ENCODE data around the gene PPARA.

PPARA gene

DNA sequence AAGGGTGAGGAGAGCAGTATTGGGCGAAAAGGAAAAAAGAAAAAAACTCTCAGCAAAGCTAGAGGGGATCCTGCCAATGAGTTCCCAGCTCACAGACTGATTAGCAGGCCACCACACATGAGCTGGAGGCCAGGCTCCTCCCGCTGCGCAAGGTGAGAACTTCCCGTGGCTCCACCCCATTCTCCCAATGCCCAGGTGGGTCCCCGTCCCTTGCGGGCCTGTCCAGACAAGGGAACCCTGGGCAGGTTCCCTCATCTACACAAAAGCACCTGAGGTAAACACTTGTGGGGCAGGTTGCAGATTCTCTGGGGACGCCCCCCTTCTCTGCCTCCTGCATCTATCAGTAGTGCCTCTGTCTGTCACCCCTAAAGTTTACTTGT lies 53.3 kb downstream of the PPARA start:
- no peak for DNase-seq (ENCODE audit: low read depth, low spot score)

DNA sequence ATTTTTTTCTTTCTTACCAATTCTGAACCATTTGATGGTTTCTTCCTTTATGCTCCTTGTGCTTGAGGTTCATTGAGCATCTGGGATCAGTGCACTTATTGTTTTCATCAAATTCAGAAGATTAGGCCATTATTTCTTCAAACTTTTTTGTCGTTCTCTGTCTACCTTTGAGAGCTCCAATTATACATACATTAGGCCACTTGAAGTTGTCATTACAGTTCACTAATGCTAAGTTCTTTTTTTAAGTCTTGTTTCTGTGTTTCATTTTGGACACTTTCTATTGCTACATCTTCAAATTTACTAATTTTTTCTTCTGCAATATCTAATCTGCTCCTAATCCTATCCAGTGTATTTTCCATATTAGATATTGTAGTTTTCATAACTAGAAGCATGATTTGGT lies 58.9 kb downstream of the PPARA start:
- DNase-seq (ENCODE audit: low read depth, low spot score), result no peak

DNA sequence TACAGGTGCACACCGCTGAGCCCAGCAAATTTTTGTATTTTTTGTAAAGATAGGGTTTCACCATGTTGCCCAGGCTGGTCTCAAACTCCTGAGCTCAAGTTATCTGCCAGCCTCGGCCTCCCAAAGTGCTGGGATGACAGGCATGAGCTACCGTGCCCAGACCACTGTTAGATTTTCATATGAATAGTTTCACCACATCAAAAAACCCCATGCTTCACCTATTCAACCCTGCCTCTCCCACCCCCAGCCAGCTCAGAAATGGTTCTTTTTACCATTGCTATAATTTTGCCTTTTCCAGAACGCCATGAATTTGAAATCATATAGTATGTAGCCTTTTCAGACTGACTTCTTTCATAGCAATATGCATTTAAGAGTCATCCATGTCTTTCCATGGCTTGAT lies 61.9 kb downstream of the PPARA start:
- no peak for DNase-seq (ENCODE audit: low read depth, low spot score)

DNA sequence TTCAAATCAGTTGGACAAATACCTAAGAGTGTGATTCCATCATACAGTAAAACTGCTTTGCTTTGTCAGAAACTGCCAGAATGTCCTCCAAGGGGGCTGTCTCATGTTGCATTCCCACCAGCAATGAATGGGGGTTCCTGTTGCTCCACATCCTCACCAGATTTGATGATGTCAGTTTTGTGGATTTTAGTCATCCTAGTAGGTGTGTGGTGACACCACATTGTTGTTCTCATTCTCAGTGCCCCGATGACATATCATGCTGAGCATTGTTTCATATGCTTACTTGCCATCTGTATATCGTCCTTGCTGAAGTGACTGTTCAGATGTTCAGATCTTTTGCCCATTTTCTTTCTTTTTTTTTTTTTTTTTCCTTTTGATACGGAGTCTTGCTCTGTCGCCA lies 62.7 kb downstream of the PPARA start:
- DNase-seq (ENCODE audit: low read depth, low spot score), result no peak

DNA sequence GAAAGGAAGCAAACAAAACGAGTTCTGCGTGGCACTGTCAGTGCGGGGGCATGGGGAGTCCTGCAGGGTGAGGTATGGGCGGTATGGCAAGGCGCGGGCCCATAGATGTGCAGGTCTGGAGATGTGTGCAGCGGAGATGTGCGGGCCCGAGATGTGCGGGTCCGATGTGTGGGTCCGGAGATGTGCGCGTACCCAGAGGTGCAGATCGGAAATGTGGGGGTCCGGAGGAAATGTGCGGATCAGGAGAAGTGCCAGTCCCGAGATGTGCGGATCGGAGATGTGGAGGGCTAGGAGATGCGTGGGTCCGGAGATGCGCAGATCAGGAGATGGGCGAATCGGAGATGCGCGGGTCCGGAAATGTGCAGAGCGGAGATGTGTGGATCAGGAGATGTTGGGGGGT lies 63.8 kb downstream of the PPARA start:
- no peak for DNase-seq (ENCODE audit: low read depth, low spot score)

DNA sequence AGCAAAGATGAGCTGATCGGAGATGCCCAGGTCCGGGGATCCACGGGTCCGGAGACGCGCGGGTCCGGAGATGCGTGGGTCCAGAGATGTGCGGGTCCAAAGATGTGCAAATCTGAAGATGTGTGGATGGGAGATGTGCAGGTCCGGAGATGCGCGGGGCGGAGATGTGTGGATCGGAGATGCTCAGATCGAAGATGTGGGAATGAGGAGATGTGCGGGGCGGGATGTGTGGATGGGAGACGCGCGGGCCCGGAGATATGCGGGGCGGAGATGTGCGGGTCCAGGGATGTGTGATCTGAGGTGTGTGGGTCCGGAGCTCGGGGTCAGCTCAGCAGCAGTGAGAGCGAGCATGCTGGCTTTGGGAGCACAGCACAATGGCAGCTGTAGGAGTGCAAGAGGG lies 64.3 kb downstream of the PPARA start:
- no peak for DNase-seq (ENCODE audit: low read depth, low spot score)

DNA sequence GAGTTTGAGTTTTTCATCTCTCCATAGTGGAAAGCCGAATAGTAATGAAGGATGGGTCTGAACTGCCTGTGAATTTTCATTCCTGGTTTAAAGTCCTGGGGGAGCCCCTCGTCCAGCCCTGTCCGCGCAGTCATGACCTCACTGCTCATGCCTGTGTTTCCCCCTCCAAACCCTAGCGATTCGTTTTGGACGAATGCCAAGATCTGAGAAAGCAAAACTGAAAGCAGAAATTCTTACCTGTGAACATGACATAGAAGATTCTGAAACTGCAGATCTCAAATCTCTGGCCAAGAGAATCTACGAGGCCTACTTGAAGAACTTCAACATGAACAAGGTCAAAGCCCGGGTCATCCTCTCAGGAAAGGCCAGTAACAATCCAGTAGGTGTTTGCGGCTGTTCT lies 69.3 kb downstream of the PPARA start:
- no peak for DNase-seq (ENCODE audit: low read depth, low spot score)

DNA sequence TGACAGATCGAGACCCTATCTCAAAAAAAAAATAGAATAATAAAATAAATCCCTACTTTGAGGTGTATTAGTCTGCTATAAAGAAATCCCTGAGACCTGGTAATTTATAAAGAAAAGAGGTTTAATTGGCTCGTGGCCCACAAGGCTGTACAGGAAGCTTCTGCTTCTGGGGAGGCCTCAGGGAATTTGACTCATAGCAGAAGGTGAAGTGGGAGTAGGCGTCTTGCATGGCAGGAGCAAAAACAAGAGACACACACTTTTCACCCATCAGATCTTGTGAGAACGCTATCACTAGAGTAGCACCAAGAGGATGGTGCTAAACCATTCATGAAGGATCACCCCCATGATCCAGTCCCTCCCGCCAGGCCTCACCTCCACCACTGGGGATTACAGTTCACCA lies 70.6 kb downstream of the PPARA start:
- DNase-seq (ENCODE audit: low read depth, low spot score), result no peak

DNA sequence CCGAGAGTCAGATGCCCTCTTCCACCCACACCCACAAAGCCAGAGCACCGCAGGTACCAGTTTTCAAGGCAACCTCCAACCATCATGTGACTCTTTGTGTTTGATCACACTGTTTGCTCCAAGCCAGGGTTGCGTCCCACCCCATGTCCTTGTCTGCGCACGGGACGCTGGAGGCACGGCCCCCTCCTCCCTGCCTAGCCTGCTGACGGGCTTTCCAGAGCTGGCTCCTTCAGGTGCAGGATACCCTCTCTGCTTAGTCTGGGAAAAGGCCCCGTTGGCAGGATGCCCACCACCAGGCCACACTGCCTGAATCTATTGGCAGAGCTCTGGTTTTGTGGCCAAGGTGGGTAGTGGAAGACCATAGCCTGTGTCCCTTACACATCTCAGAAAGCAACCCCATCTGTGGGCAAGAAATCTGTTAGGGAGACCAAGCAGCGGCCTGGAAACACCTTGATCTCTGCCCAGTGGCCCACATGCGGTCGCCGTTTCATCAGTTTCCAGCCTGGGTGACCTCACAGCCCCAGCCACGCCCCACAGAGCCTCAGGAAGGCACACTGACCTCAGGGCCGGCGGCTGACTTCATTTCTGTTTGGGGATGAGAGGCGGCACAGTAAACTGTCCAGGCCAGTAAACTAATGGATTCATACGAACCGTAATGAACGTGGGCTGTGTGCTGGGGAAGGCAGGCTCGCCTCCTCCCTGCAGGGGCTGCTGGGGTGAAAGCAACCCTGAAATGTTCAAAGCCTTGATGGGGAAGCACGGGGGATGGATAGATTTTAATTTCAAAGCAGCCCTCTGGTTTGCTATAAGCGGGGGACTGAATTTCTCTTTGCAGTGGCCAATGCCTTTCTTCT lies 73.9 kb downstream of the PPARA start:
- DNase-seq (ENCODE audit: low read depth, low spot score), result no peak

DNA sequence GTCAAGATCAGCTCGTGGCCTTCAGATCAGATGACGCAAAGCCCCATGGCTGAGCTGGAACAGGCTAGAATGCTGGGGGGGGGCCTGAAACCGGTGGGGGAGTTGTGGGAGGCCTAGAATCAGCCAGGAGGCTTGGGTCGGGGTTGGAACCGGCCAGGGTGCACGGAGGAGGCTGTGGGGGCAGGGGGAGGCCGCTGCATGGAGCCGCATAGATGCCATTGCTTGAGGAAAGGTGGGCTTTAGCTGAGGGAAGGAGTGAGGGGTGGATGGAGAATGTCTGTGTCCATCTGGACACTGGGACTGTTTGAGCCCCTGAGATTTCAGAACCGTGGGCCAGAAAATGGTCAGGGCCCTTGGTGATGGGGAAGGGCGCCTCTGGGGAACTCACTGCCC lies 74.6 kb downstream of the PPARA start:
- no peak for DNase-seq (ENCODE audit: low read depth, low spot score)

DNA sequence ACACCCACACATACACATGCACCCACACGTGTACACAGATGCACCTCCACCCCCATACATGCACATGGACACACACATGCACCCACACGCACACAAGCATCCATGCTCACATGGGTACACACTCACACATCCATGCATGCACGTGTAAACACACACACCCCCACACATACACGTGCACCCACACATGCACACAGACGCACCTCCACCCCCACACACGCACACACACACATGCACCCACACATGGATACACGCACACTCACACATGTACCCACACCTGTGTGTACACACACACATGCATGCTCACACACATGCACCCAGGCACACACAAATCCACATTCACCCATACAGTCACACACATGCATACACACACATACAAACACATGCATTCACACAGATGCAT lies 75.3 kb downstream of the PPARA start:
- DNase-seq (ENCODE audit: low read depth, low spot score), result no peak

DNA sequence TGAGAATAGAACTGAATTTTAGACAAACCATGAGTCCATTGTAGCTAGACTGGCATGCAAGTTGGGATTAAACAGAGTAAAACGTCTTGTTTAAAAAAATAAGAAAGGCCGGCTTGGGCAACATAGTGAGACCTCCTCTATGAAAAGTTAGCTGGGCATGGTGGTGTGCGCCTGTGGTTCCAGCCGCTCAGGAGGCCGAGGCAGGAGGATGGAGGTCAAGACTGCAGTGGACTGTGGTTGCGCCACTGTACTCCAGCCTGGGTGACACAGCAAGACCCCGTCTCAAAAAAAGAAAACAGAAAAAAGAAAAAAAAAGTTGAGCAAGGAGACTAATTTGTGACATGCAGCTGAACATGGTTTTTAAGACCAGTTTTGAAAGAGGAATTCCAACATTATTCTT lies 76.3 kb downstream of the PPARA start:
- DNase-seq (ENCODE audit: low read depth, low spot score), result no peak

DNA sequence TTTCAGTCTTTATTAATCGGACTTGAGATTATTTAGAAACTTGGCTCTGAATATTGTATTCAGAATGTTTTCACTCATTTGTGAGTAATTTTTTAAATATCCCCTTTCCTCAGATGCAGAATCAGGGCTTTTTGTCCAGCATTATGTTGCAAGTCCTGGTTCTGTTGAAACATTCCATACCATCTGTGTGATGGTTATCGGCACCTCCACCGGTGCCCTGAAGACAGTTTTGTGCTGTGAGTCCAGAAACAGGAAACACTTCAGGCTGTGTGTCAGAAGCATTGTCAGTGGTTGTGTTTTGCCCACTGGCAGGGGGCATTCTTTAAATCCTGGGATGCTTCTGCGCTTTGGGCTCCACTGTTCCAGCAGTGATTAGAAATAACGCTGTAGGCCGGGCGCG lies 79.4 kb downstream of the PPARA start:
- no peak for DNase-seq (ENCODE audit: low read depth, low spot score)

DNA sequence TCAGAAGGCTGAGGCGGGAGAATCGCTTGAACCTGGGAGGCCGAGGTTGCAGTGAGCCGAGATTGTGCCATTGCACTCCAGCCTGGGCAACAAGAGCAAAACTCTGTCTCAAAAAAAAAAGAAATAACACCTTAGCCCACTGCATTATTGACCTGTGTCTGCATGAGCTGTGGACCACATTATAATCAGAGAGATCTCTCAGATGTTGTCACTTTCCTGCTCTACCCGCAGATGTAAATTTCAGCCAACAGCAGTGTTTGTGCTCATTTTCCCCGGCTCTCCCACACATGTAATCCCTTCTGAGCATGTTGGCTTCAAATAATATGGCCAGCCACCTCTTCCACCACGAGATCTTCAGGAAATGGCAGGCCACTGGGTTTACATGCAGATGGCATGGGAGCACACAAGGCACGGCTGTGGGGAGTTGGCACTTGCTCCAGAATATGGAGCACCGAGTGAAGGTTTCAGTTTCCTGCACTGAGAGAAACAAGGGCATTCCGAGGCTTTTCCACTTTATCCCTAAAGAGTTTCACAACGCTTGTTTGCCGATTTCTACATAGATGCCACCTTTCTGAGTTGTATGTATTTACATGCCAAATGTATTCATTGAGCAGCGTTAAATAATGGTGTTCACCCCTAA lies 80.1 kb downstream of the PPARA start:
- DNase-seq (ENCODE audit: low read depth, low spot score), result no peak

DNA sequence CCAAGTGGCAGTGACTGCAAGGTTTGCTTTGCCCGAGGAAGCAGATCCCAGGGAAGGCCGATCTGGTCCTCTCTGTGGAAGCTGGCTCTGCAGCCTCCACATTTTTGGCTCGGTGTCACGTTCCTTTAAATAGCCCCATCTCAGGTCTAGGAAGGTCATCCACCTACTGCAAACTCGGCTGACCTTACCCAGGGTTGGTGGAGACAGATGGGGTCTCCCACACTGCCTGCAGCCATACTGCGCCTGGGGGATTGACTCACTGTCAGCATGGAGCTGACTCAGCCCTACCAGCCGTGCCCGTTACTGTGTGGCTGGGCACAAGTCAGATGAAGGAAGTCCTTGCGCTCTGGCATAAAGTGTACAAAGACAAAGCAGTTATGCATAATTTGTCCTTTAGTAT lies 82.9 kb downstream of the PPARA start:
- peak; percentile 67 for DNase-seq (ENCODE audit: low read depth, low spot score)

DNA sequence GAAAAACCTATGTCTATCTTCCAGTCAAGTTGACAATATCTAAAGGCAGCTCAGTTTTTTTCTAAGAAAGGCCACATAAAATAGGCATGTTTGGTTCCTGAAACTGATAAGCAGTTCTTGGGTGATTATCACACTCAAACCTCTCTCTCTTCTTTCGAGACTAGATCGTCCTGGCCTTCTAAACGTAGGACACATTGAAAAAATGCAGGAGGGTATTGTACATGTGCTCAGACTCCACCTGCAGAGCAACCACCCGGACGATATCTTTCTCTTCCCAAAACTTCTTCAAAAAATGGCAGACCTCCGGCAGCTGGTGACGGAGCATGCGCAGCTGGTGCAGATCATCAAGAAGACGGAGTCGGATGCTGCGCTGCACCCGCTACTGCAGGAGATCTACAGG lies 84.6 kb downstream of the PPARA start:
- DNase-seq (ENCODE audit: low read depth, low spot score), result no peak

DNA sequence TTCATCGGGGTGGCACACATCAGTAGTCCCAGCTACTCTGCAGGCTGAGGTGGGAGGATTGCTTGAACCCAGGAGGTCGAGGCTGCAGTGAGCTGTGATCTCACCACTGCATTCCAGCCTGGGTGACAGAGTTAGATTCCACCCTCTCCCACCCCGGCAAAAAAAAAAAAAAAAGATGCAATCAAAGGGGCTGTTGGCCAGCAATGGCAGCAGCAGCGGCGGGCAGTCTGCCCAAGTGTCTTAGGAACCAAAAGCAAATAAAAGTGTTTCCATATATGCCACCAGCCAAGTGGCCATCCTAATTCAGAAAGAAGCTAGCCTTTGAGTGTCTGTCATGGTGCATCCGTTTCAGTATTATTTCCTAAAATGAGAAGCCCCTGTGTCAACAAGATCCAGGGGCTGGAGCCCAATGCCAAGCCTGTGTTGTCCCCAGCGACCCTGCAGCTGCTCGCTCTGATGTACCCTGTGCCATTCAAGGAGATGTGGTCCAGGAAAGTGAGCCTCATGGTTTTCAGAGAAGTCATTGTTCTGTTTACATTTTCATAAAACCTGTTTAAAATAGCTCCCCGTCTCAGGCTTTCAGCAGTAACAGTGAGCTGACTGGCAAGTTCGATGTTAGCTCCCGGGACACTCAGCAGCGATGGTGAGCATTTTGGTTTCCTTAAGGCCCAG lies 87.3 kb downstream of the PPARA start:
- no peak for DNase-seq (ENCODE audit: low read depth, low spot score)

DNA sequence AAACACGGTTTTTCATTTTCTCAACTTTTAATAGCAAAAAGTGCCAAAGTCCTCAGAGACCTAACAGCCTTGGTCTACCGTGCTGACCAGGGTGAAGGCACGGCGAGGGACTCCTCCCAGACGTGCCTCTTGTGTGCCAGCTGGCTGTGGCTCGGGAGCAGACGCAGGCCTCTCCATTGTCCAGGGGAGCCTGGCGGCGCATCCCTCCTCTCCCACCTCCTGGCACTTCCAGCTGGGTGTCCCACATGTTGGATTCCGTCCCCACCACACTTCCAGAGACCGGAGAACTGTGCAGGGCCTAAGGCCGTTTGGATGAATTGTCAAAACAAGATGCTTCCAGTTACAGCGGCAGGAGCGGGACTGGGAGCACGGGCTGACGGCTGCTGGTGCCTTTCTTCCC lies 88.2 kb downstream of the PPARA start:
- no peak for DNase-seq (ENCODE audit: low read depth, low spot score)

DNA sequence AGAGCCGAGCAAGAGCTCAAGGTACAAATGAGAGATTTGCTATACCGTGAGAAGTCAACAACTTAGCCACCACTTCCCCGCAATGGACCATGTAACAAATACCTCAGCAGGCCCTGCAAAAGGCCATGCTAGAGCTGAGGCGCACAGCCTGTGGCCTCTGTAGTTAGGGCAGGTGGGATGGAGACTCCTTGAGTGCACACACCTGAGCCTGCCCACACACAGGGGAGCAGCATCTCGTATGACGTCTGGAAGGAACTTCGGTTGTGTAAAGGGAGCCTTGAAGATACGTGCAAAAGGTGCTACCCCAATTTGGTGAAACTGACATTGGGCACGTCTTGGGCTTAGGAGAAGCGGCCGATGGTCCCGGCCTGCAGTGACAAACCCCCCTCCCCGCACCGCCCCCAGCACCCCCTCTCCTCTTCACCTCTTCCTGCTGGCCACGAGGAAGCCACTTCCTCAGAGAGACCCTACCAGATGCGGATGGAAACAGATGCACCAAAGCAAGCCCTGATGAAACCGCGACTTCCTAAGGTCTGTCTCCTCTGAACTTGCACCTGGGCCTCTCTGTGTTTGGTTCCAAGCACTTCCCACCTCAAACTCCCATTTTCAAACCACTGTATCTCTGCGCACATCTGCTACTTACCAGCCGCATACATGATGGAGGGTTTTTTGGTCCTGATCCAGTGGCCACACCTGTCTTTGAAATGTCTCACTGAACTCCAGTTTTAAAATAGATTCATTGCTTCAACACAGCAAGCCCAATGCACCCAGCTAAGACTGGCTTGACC lies 89.1 kb downstream of the PPARA start:
- no peak for DNase-seq (ENCODE audit: low read depth, low spot score)

DNA sequence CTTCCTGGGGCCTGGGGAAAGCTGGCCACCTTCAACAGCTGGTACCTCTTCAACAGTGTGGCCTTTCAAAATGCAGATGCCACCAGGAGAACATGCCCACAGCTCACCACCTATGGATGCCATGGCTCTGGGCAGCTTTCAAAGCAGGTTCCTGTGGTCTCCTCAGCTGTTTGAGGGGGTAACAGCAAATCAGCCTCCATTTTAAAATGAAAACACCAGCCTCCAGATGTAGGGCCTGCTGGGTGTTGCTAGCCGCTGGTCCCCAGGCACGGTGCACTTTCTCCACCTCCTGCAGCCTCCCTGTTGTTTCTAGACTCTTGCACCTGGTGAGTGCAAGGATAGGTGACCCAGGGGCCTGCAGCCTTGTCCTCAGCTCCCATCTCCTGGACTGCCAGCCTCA lies 89.7 kb downstream of the PPARA start:
- DNase-seq (ENCODE audit: low read depth, low spot score), result no peak

DNA sequence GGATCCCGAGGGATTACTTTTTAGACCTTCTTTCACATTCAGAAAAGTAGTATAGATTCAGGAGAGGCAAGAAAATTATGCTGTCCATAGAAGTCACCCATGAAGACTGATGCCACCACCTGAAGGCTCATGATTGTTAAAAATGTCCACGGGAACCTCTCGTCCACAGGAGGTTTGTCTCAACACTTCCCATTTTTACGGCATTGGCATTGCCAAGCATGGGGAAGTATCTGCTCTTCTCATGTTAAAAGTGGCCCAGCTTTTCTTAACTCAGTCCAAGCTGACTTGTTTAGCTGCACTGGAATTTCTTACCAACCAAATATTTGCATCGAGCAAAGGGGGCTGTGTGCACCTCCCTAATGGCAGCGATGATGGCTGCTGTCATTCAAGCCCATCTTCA lies 90.2 kb downstream of the PPARA start:
- DNase-seq (ENCODE audit: low read depth, low spot score), result no peak

DNA sequence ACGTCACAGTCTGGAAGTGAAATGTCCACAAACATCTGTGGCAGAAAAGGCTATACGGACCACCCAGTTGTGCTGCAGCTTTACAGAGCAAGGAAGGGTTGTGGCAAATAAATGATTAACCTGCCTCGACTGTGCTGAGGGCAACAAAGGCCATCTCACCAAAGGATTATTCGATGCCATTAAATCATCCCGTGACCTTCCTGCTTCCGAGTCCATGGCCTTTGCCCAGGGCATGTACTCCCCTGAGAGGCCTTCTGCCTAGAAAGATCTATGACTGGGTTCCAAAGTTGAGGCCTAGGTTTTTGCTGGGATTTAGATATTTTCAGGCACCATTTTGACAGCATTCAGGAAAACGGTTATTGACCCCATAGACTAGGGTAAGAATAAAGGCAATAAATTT lies 90.6 kb downstream of the PPARA start:
- DNase-seq (ENCODE audit: low read depth, low spot score), result no peak
